ENCODE results near the gene VHLL. TPM values are rescaled to one million over a fixed set of nuclear protein-coding genes. Genes with fewer than 3 reads are reported as not detected.
A peak's percentile ranks its signal among the peaks of the same experiment; 100 is the strongest.

VHLL gene
- total RNA-seq, 4 donors from 2014 or later, result not detected

DNA sequence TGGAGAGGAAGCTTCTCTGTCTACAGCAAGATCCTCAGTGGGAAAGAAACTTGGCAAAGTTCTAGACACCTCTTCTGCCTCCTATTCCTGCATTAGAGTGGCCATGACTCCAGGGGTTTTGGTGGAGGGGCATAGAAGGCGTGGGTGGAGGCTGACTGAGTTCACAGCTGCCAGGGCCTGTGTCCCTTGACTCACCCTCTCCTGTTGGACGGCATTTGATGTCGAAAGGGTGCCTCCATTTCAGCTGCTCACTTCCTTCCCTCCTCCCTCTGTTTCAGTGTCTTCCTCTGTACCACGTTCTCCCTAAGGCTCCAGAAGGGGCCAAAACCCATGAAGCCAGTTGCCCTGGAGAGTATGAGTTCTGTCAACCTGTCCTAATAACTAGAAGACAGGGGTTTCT lies 14.3 kb downstream of the VHLL start:
- H3K4me3 ChIP-seq, result no peak overlapping the region
- no peak overlapping the region for H3K27ac ChIP-seq
- 65 to 76% methylated on average over 4 of the region's 4 CpGs for WGBS, 2 donors
- no peaks in the 10 kb centered on the region for H3K27me3 ChIP-seq
- H3K36me3 ChIP-seq, result peaks cover 0 to 28% (median 0%) of the 10 kb centered on the region in 3 donors
- no peak for DNase-seq (ENCODE audit: low spot score in 2 of 2)
- H3K4me1 ChIP-seq, result peaks cover 0 to 36% (median 16%) of the 10 kb centered on the region in 4 donors
- TF ChIP-seq, protein P1, sequence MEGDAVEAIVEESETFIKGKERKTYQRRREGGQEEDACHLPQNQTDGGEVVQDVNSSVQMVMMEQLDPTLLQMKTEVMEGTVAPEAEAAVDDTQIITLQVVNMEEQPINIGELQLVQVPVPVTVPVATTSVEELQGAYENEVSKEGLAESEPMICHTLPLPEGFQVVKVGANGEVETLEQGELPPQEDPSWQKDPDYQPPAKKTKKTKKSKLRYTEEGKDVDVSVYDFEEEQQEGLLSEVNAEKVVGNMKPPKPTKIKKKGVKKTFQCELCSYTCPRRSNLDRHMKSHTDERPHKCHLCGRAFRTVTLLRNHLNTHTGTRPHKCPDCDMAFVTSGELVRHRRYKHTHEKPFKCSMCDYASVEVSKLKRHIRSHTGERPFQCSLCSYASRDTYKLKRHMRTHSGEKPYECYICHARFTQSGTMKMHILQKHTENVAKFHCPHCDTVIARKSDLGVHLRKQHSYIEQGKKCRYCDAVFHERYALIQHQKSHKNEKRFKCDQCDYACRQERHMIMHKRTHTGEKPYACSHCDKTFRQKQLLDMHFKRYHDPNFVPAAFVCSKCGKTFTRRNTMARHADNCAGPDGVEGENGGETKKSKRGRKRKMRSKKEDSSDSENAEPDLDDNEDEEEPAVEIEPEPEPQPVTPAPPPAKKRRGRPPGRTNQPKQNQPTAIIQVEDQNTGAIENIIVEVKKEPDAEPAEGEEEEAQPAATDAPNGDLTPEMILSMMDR (IDR thresholded peaks at IDR 0.05), result no peak
- TF ChIP-seq EP300 (IDR thresholded peaks at IDR 0.05) (no peak), POLR2A (IDR thresholded peaks at IDR 0.05) (no peak)
- H3K9me3 ChIP-seq, result no peaks in the 10 kb centered on the region

DNA sequence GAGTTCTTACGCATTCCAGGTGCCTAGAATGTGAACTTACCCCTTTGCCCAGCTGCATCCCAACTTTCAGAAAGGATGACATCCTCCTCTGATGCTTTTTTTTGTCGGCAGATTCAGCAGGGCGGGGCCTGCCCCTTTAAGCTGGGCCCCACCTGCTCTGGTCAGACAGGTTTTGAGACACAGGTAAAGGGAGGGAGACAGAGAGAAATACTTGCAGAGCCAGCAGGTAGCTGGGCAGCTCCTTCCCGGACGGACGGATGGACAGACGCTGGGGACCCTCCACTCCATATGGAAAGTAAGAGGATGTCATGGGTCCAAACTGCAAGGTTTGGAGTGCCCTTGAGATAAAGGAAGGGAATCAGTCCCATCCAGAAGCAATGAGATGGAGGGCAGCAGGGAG lies 15.0 kb downstream of the VHLL start, which contains the start of gene TMEM79:
Gene TMEM79, plus strand, starts transcription at position 214 of the 400 bp plus-strand sequence. CDS start 902 bp downstream, outside the sequence.
- H3K36me3 ChIP-seq, result peaks cover 0 to 25% (median 0%) of the 10 kb centered on the region in 3 donors
- H3K4me3 ChIP-seq, result peak within 1 kb of the TSS; percentile 65 to 94 (median 78)
- no peak for DNase-seq (ENCODE audit: low spot score in 2 of 2)
- no peaks in the 10 kb centered on the region for H3K9me3 ChIP-seq
- TF ChIP-seq EP300 (IDR thresholded peaks at IDR 0.05) (no peak), POLR2A (IDR thresholded peaks at IDR 0.05) (no peak)
- TF ChIP-seq, protein P1 (IDR thresholded peaks at IDR 0.05), result no peak
- WGBS, 2 donors, result 86 to 94% methylated on average over 7 of the region's 7 CpGs
- H3K4me1 ChIP-seq, result peaks cover 0 to 42% (median 16%) of the 10 kb centered on the region in 4 donors
- peak within 1 kb of the TSS in 2 of 4 donors; percentile 88 to 92 for H3K27ac ChIP-seq
- H3K27me3 ChIP-seq, result no peaks in the 10 kb centered on the region

DNA sequence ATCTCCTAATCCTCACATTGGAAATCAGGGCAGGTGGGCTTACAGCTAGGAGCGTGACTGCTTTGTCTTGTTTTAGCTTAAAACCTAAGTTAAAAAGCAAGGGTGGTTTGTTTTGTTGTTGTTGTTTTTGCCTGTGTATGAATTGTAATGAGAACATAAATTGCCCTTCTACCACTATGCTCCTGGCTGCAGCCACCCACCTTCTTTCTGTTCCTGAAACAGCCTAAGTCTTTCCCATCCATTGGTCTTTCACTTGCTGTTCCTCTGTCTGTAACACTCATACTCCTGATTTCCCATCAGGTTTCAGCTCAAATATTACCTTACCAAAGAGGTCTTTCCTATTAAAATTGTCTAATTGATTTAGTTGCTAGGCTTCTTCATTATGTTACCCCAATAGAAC lies 15.6 kb downstream of the VHLL start:
- TF ChIP-seq EP300 (IDR thresholded peaks at IDR 0.05) (no peak), POLR2A (IDR thresholded peaks at IDR 0.05) (no peak)
- TF ChIP-seq, protein P1 (IDR thresholded peaks at IDR 0.05), result no peak
- H3K27ac ChIP-seq, result peak overlapping the region in 1 of 4 donors; percentile 88
- WGBS, 2 donors, result 81 to 86% methylated on average over 1 of the region's 1 CpG

DNA sequence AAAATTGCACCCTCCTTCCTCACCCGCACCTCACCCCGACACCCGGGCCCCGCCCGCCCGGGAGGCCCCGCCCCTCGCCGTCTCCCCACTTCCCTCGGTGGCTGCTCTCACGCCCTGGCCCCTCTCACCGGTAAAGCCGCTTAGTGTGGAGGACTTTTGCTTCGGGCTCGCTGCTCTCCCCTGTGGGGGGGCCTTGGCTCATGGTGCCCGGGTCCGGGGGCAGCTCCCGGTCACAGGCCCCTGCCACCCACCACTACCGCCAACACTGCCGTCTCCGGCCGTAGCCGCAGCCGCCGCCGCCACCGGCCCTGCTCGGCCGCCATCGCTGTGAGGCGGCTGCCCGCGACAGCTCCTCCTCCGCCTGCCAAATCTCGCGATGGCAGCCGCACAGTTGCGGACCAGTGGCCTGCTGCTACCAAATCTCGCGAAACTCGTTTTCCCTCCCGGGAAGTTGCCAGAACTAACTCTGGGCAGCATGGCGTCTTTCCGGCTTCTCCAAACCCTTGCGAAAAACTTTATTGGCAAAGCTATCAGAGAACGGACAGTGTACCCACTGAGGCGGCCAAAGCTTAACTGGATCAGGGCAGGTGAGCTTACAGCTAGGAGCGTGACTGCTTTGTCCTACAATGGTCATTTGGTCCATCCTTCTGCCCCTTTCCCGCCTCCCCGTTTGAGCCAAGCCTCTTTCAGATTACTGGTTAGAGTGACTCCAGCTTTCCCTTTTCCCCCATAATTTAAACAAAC lies 16.5 kb downstream of the VHLL start, which contains the start of gene SMG5:
Gene SMG5, minus strand, starts transcription at position 347 of the 744 bp plus-strand sequence. Its CDS starts 145 bp downstream, at position 202.
- peak; percentile 91 to 93 for DNase-seq (ENCODE audit: low spot score in 2 of 2)
- Histone ChIP-seq H3K4me1 (peaks cover 0 to 47% (median 16%) of the 10 kb centered on the region in 4 donors), H3K36me3 (peaks cover 0 to 31% (median 8%) of the 10 kb centered on the region in 3 donors), H3K27me3 (no peaks in the 10 kb centered on the region), H3K27ac (peak within 1 kb of the TSS; percentile 55 to 92 (median 90)), H3K4me3 (peak within 1 kb of the TSS; percentile 65 to 94 (median 78)), H3K9me3 (no peaks in the 10 kb centered on the region)
- TF ChIP-seq, protein P1 (IDR thresholded peaks at IDR 0.05), result peak in 1 of 5 experiments; percentile 39
- TF ChIP-seq POLR2A (IDR thresholded peaks at IDR 0.05) (peak; percentile 59 to 83), EP300 (IDR thresholded peaks at IDR 0.05) (peak; percentile 87 to 94)
- 0 to 1% methylated on average over 39 to 47 of the region's 50 CpGs for WGBS, 2 donors

More for the DNA sequence above, 15.6 kb downstream of the VHLL start:
- H3K9me3 ChIP-seq, result no peaks in the 10 kb centered on the region
- H3K27me3 ChIP-seq, result no peaks in the 10 kb centered on the region
- peak overlapping the region; percentile 65 to 94 (median 78) for H3K4me3 ChIP-seq
- peaks cover 0 to 25% (median 5%) of the 10 kb centered on the region in 3 donors for H3K36me3 ChIP-seq
- DNase-seq (ENCODE audit: low spot score in 2 of 2), result no peak
- peaks cover 0 to 47% (median 16%) of the 10 kb centered on the region in 4 donors for H3K4me1 ChIP-seq

All from tibial nerve (tissue), 4 donors.